Activated CD4-positive, alpha-beta T cell treated with anti-CD3 and anti-CD28 coated beads, Interleukin-2, amount 50 U/mL, for 16 hours (primary cell): ENCODE data around the gene HOXD13.

ENCODE experiments used
- DNase-seq: peaks from one replicate; pipeline ENCODE4 v3.0.0-alpha.2; 2020

The HOXD13 gene

DNA sequence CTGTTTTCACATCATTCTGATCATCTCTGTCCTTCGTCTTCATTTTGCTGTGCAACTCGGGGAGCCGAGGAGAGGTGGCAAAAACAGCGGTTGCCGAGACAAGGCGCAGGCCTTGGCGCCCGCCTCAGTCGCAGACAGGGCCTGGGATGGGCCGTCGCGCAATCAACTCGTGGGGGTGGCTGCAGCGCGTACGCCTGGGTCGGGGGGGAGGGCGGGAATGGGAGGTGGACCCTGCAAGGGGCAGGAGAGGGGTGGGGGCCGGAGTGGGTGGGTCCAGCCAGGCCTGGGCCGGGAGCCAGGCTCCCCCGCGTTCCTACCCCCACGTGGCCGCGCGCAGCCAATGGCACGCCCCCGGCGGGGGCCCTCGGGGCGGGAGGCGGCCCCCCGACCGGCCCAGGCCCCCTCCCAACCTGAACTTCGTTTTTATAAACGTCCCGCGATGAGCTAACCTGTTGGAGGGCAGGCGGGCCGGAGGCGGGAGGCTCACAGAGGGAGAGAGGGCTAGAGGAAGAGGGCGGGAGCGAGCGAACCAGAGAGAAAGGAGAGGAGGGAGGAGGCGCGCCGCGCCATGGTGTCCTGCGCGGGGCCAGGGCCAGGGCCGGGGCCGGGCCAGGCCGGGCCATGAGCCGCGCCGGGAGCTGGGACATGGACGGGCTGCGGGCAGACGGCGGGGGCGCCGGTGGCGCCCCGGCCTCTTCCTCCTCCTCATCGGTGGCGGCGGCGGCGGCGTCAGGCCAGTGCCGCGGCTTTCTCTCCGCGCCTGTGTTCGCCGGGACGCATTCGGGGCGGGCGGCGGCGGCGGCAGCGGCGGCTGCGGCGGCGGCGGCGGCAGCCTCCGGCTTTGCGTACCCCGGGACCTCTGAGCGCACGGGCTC, at the start of gene HOXD13:
TSS of gene HOXD13 (plus strand) at position 452 of the 875 bp plus-strand sequence. CDS start at position 622, 170 bp downstream.
- no peak for DNase-seq

DNA sequence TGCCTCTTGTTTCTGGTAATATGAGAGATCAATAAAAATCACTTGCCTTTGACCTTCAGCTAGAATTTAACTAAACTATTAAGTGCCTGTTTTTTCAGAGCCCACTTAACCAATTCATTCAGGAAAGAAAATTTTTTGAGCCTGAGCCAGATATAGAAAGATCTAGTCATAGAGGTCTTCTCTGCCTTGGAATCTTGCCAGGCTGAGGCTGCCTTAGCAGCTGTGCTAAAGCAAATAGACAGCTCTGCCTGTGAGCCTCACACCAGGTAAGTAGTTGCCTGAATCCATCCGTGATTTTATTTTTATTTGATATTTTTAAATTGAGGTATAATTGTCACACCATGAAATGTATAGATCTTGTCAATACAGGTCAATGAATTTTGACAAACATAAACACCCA, 36.1 kb upstream of the HOXD13 start:
- no peak for DNase-seq

DNA sequence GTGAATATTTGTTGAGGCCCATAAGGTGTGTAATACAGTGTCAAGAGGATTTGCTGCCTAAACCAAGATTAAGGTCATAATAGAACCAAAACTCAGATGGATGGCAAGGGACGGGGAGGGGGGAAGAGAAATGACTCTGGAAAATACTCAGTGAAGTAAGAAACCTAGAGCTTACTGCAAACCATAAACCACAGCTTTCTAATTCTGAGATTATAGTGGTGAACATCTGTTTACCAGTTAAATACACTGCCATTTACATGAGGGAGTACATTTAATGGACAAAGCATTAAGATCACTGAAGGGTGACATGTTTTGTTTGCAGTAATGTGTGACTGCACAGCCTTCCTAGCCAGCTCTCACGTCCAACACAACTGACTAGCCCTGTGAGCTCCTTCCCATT, 28.6 kb upstream of the HOXD13 start:
- peak; percentile 73 for DNase-seq

DNA sequence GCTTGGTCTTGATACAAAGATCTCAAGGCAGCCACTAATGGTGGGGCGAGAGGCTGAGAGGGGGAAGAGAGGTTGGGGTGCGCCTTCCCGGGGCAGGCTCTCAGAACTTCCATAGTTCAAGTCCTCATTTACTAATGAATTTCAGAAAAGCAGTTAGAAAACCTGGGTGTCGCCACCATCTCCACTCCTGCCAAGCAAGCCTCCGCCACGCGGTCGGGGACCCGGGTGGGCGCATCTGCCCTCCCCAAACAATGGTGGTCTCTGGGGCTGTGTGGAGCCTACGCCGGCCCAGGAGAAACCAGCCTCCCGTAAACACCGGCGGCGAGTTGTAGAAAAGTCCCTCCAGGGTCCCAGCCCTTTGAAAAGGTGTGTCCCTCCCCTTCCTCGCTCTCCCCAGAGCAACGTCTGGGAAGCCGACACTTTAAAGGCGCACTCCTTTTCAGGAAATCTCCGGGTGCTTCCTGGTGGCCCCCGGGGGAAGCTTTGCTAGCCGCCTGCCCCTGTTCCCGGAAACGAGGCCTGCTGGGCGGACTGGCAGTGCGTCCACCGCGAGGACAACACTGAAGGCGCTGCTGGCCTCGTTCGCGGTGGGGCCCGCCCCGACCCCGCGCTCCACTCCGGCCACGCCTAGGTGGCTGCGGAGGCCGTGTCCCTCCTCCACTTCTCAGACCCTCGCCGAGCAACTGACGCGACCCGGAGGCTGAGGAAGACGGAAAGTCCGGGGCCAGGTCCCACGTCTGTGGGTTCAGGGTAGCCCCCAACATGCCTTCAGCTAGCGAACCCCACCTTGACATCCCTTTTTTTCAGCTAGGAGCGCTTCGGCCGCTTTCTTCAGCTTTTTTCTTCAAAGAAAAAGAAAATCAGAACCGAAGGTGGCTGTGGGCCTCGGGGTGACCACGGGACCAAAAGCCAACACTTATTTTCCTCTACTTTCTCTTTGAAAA, 25.6 kb upstream of the HOXD13 start:
- DNase-seq: no peak

DNA sequence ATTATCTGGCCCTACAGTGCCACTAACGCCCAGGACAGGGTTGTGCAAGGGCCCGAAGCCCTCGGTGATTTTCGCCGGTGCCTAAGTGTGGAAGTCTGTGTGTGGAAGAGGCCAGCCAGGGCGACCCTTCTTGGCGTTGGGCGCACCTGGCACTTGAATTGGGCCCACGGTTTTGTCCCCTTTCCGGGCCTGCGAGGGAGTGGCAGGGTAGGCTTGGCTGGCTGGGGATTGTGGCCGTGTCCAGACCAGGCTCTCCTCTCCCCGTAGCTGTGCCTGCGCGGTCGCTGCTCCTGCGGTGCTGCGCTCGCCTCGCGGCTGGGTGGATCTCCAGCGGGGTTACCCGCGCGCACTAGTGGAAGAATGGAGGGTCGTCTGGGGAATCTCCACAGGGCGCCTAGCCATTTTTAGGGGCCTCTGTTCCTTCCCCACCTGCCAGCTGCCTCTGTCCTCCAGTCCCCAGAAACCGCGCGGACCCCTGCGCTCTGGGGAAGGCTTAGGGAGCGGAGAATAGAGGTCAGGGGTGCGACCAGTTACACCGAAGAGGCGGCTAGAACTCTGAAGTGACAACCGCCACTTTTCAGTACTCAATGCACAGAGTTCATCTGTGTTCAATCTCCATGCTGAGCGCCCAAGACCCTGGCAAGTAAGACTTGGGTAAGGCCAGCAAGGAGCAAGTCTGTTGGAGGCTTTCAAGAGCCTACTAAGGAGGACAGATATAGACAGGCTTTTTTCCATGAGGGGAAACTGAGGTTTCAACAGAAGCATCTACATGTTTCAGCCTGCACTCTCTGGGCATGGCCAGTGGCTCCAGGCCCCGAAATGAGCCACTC, 24.7 kb upstream of the HOXD13 start:
- DNase-seq: no peak

DNA sequence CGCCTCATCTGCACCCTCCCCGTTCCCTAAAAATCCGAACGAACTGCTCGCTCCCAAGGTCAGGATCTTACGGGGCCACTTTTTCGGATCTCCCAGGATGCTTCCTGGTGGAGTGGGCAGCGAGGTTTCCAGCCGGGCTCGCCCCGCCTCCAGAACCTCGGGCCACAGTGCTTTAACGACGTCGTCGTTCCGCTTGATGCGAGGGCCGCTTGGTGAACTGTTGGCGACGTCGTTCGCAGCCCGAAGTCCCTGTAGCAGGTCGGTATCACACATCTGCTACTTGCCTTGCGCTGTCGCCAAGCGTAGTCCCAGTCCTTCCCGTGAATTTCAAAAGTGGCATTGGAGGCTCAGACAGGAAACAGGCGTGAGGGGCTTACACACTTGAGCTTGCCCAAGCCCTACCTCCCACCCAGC, 24.1 kb upstream of the HOXD13 start:
- DNase-seq: no peak

DNA sequence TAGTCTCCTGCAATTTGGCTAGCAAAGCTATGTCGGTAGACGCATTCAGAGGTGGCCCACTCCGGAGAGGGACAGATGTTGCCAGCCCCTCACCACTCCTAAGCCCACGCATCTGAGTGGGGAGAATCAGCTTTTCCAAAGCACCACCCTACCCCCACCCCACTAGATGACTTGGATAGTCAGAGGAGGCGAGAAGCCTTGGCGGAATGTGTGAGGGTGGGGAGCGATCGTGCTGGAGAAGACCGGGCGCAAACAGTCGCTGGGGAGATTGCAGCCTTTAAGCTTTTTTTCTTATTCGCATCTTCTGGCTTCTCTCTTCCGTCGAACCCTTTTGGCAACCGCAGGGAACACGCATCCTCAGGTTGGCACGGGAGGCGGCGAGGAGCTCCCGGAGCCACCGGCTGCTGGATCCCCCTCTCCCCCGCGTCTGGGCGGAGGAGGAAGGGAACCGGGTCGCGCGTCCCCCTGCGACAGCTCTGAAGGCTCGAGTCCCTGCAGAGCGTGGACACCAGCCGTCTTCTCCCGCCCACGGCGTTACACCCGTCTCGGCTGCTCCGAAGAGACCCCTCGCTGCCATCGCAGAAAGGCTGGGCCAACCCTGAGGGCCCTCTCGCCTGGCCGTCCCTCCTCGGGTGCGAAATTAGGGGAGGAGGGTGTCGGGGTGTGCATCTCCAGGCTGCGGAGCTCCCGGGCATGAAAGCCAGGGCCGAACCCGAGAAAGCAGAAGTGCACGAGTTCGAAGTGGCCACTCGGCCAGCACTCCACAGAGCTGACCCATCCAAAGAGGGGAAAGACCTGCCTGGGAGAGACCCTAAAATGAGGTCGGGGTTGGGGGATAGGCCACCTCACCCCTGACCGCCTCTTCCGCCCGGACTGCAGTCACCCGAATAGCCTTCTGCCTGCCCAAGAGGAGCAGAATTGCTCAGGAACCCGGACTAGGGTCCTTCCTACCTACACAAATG, 20.9 kb upstream of the HOXD13 start:
- DNase-seq: no peak

DNA sequence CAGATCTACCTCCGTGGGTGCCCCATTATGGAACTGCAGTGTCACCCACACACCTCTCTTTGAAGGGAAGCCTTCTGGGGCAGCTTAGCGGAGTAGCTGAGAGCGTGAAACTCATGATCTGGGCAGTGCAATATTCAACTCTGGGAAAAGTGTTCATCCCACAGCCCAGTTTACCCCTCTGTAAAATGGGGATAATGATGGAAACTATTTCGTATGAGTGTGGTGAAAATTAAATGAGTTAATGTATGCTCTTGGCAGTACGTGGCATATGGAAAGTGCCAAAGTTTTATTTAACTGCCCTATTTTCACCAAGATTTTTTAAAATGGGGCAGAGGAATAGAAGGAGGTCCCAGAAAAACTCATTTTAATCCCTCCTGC, 20.2 kb upstream of the HOXD13 start:
- DNase-seq: no peak

DNA sequence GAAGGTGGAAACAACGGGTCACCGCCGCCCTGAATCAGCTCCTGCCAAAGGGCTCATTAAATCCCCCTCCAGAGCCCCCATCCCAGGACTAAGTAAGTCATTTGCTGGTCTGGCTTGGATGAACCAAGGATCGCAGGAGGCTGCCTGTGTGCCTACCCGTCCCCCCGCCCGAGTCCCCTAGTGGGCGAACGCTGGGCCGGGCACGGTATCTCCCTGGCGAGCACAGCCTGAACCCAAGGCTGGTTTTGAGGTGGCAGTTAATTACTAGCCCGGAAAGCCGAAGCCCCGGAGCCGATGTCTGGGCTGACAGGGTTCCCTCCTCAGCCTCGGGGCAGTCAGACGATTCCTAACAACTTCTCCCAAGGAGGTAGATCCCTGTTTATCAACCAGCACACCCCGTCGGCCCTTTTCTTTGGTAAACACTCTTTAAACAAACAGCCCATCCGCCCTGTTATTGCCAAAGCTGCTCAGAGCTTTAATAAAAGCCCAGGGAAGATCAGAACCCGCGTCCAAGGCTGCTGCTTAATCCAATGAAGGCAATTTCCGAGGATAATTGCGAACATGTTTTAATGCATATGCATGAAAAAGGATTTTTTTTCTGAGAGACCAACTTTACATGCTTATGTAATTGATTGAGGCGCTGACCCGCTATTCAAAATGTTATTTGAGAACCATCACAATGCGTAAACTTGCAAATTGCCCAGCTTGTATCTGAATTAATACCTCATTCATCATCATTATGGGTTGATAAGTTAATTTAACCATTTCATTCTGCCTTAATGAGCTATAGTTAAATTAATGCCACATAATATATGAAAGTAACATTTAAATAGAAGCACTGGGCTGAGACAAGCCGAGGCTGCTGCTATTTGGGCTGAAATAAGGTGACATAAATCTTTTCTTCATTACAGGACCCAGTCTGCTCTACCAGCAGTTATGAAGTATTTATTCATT, 19.3 kb upstream of the HOXD13 start:
- no peak for DNase-seq

DNA sequence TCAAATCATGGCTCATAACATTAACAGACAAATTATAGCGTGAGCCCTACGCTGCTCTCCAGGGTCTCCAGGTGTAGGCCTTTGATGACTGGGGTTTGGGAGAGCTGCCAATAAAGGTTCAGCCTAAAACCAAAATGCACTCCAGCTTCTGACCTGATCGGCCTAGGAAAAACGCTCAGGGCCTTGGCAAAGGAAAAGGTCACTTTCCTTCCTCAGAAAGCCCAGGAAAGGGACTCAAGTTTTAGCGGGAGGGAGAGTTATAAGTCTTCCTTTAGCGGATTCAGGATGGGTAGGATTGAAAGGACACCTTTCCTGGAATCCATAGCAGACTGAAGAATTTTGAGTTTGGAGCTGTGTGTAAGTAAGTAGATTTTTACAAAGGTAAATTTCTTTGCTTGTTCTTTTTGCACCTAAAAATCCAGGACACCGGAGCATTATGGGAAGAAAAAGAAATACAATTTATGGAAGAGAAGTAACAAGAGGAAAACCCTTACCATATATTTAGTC, 17.5 kb upstream of the HOXD13 start:
- no peak for DNase-seq

DNA sequence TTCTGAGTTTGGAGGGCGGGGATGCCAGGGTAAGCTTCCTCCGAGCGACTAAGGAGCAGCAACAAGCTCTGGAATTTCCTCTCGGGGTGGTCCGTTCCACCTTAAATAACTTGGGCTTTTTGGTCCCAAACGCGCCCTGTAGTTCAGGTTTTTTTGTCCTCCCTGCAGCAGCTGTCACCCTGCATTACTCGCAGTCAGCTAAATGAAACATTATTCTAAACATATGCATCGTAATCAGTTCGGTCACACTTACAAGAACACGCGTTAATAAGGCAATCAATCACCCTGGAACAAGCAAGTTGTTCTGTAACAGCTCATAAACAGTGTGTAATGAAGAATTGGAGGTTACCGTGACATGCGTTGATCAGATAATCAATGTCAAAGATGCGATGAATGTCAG, 17.0 kb upstream of the HOXD13 start:
- no peak for DNase-seq

DNA sequence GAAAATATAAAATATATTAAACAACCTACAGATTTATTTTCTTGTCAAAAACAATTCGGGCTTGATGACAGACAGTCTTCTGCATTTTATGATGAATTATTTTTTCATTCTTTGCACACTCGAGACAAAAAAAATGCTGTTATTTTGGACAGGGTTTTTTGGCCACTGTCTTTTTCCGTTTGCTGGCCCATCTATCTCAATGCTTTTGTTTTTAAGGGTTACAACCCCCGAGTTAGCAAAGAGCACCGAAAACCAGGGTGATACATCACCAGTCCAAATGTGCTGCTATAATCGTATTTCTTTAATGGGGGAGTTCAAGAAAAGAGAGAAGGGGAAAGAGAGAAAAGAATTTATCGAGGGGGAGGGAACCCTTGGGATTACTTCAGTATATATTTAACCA, 16.5 kb upstream of the HOXD13 start:
- no peak for DNase-seq

DNA sequence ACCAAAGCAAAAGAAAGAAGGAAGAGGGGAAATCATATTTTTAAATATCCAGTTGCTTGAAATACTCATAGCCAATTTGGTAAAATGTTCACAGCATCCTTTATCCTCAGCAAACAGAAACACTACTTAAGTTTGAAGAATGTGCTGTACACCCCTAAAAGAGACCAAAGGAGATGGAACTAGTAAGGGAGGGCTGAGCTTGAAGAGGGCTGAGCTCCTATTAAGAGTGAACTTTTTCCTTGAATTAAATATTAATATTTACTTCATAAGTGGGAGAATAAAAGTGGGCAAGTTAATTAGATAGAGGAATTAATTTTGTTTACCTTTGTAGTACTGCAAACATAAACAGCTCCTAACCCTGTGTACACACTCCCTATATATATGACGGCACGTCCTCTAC, 15.7 kb upstream of the HOXD13 start:
- DNase-seq: no peak

DNA sequence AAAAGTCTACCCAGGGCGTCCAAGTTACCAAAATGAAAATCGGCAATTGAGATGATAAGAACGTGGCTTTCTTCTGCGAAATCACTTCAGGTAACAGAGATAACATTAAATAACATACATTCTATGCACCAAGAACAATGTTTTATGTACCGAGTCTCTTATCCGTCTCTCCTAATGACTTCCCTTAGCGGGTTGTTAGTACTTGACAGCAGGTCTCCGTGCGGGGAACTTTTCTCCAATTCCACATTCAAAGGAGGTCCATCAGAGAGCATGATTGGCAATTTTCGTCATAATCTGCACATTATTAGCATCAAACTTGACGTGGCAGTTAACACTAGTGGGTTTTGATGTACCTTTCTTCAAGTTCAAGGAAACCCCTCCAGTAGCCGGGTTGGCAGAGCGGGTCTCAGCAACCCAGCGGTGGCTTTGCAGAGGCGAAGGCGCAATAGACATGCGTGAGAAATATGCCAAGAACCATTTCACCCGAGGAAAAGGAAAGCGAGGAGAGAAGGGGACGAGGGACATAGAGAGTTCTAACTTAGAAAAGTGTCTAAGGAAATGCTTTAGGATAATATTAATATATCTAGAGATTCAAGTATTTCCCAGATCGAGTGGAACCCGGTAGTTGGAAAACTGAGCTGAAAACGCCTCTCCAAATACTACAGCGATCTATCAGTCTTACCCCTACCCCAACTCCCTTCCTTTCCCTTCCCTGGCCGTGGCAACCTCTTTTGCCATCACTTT, 13.8 kb upstream of the HOXD13 start:
- no peak for DNase-seq

DNA sequence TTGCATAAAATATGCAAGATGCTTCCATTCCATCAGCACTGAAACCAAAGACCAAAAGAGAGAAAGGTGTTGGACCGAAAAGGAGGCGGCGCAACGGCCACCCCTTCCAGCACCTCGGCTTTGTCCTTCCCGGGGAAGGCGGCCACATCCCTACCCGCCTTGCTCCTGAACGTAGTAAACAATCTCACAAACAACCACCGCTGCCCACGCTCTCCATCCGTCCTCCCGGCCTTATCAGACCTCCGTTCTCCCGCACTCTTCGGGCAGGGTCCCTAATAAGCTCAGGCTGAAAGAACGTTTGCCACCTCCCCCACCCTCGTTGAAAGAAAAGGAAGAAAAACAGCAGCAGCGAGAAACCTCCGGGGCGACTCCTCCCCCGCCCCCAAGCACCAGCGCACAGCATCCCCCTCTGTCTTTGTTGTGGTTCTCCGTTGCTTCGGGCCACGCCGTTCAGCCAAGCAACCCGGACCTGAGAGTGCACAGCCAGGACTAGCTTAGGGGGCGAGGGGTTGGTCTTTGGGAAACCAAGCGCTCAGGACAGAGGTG, 13.2 kb upstream of the HOXD13 start:
- DNase-seq: no peak

DNA sequence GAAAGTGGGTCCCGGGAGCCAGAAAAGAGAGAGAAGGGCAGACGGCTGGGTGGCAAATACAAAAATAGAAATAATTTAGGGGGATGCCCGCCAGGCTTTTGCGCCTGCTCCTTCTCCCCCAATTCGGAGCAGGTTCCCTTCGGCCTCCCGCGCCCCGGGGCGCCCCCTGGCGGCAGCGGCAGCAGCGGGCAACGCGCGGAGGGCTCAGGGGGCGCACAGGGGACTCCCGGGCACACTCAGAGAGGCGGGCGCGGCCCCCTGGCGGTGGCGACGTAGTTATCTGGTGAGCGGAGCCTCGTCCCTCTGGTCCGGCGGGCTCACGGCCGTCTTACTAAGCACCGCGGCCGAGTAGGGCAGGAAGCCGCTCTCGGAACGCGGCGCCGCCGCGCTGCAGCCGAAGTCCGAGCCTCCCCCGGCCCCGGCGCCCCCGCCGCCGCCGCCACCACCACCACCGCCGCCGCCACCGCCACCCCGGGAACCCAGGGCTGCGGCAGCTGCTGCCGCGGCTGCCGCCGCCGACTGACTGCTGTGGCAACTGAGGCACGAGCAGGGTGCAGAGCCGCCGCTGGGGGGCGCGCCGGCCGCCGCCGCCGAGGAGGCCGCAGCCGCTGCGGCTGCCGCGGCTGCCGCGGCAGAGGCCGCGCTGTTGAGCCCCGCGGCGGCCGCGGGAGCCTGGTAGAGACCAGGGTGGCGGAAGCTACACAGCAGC, 12.5 kb upstream of the HOXD13 start:
- DNase-seq: peak; percentile 40

DNA sequence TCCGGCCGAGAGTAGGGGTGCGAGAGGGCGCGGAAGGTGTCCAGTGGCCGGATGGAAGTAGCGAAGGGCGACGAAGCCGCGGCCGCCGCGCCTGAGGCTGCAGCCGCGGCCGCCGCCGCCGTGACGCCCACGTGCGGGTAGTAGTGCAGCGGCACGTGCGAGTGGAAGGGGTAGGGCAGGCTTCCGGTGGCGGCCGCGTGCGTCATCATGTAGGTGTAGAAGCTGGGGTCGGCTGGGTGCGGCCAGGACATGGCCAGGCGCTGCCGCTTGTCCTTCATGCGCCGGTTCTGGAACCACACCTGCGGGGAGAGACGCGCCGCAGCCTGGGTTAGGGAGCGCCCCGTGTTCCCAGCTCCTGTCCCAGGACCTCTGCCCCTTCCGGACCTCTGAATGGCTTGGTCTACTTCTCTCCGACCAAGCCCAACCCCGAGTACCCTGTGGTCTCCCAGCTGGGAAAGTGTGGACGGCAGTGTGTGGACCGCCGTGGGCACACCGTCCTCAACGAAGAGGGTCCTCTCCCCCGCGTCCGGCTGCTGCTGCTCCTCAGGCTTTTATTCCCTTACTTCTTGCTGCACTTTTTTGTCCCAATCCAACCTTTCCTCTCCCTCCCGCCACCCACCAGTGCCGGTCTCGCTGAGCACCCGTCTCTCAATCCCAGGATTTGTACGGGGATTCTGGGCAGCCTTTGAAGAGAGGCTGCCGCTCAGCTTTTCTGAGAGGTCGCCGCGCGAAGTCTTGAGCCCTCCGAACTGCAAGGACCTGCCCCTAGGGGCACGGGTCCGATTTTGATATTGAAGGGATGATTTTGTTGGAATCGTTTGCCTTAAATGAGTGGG, 11.8 kb upstream of the HOXD13 start:
- DNase-seq: no peak
